HG03045 (cell line): ENCODE measurements around the gene FGF9.

ENCODE experiments used
- ATAC-seq: cut with Tn5 transposase; IDR thresholded peaks from one replicate; pipeline ENCODE4 v1.9.1; 2021; ENCODE audit warnings: mild to moderate bottlenecking, moderate library complexity; ENCODE audit not compliant: unreplicated experiment

Gene FGF9

GRCh38 chr13:21752501-21752900, 81.6 kb downstream of the FGF9 start:
- ATAC-seq, result no peak

GRCh38 chr13:21753117-21753729, 82.3 kb downstream of the FGF9 start:
- ATAC-seq, result no peak
